ENCODE measurements around the gene KIF26B.

DNA sequence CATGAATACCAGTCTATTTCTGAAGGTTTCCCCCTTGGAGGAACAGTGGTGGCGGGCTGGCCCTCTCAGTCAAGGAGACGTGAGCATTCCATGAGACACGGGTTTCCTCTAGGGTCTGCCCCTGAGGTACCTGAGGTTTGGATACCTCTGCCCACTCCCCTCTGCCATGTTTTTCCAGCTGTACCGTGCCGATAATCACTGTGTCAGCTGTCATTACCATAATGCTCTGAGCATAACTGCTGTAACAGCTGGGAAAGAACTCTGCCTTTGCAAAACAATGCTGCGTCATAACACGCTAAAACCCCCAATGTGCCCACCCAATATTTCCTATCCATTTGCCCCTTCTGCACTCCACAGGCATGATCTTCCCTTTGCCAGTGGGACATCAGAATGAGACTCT, 425.1 kb downstream of the KIF26B start:
- TF ChIP-seq, protein P1, sequence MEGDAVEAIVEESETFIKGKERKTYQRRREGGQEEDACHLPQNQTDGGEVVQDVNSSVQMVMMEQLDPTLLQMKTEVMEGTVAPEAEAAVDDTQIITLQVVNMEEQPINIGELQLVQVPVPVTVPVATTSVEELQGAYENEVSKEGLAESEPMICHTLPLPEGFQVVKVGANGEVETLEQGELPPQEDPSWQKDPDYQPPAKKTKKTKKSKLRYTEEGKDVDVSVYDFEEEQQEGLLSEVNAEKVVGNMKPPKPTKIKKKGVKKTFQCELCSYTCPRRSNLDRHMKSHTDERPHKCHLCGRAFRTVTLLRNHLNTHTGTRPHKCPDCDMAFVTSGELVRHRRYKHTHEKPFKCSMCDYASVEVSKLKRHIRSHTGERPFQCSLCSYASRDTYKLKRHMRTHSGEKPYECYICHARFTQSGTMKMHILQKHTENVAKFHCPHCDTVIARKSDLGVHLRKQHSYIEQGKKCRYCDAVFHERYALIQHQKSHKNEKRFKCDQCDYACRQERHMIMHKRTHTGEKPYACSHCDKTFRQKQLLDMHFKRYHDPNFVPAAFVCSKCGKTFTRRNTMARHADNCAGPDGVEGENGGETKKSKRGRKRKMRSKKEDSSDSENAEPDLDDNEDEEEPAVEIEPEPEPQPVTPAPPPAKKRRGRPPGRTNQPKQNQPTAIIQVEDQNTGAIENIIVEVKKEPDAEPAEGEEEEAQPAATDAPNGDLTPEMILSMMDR (IDR thresholded peaks at IDR 0.05) = no peak
- TF ChIP-seq POLR2A (IDR thresholded peaks at IDR 0.05) = no peak
